Measurements from ENCODE around the gene C9orf50.

- TF ChIP-seq FOXM1 (IDR thresholded peaks at IDR 0.05; ENCODE audit: borderline replicate concordance) (no peak; the same call in 1 of the 2 replicates), FOXA1 (IDR thresholded peaks at IDR 0.05) (no peak), ELF4 (IDR thresholded peaks at IDR 0.05) (no peak), NFRKB (IDR thresholded peaks at IDR 0.05) (no peak), SUZ12 (IDR thresholded peaks at IDR 0.05) (no peak), HDGF (IDR thresholded peaks at IDR 0.05; ENCODE audit: borderline replicate concordance) (no peak), TARDBP (IDR thresholded peaks at IDR 0.05) (no peak), SP1 (IDR thresholded peaks at IDR 0.05) (no peak)
These were observed 21.1 kb upstream of the C9orf50 start, which contains the start of gene ASB6 for GRCh38 chr9:129641750-129642585.
